Measurements from ENCODE around the gene SOX18. TPM values are rescaled to one million over a fixed set of nuclear protein-coding genes. Genes with fewer than 3 reads are reported as not detected.

The SOX18 gene
- total and polyA plus RNA-seq, 2 experiments from 2014 or later: 0.06 TPM; not detected in 1

GRCh38 chr20:64037498-64038213, 11.8 kb downstream of the SOX18 start:
- H3K4me3 ChIP-seq: no peak overlapping the region
- no peak for DNase-seq (ENCODE audit: low read depth in 1 of 2, low spot score in 1 of 2)
- H3K27me3 ChIP-seq: peaks cover 57% of the 10 kb centered on the region
- peaks cover 8% of the 10 kb centered on the region for H3K4me1 ChIP-seq (ENCODE audit: low read depth)
- TF ChIP-seq CTCF (IDR thresholded peaks at IDR 0.05; ENCODE audit: low read depth, low read length): no peak
- H3K27ac ChIP-seq: no peak overlapping the region
- no peaks in the 10 kb centered on the region for H3K36me3 ChIP-seq
- H3K9me3 ChIP-seq (ENCODE audit: low read depth): no peaks in the 10 kb centered on the region

GRCh38 chr20:64037199-64037497, 12.3 kb downstream of the SOX18 start:
- Histone ChIP-seq H3K27me3 (peaks cover 53% of the 10 kb centered on the region), H3K27ac (no peak overlapping the region), H3K36me3 (peaks cover 2% of the 10 kb centered on the region), H3K4me1 (ENCODE audit: low read depth) (peaks cover 8% of the 10 kb centered on the region), H3K9me3 (ENCODE audit: low read depth) (no peaks in the 10 kb centered on the region), H3K4me3 (no peak overlapping the region)
- no peak for TF ChIP-seq CTCF (IDR thresholded peaks at IDR 0.05; ENCODE audit: low read depth, low read length)
- DNase-seq (ENCODE audit: low read depth in 1 of 2, low spot score in 1 of 2): no peak

- H3K27ac ChIP-seq: no peak overlapping the region
- H3K27me3 ChIP-seq: peaks cover 47% of the 10 kb centered on the region
- H3K9me3 ChIP-seq (ENCODE audit: low read depth): no peaks in the 10 kb centered on the region
- no peak overlapping the region for H3K4me3 ChIP-seq
- TF ChIP-seq CTCF (IDR thresholded peaks at IDR 0.05; ENCODE audit: low read depth, low read length): no peak
- H3K4me1 ChIP-seq (ENCODE audit: low read depth): peaks cover 8% of the 10 kb centered on the region
- peaks cover 7% of the 10 kb centered on the region for H3K36me3 ChIP-seq
- DNase-seq (ENCODE audit: low read depth in 1 of 2, low spot score in 1 of 2): no peak
These were observed 12.9 kb downstream of the SOX18 start for GRCh38 chr20:64036346-64037198.

GRCh38 chr20:64035933-64036345, 13.5 kb downstream of the SOX18 start, which contains the start of gene C20orf204:
Gene C20orf204, plus strand, starts transcription at chr20:64036182. Its CDS starts 142 bp downstream, at chr20:64036324.
- Histone ChIP-seq H3K27me3 (peaks cover 41% of the 10 kb centered on the region), H3K4me3 (no peak within 1 kb of the TSS), H3K4me1 (ENCODE audit: low read depth) (peaks cover 8% of the 10 kb centered on the region), H3K9me3 (ENCODE audit: low read depth) (no peaks in the 10 kb centered on the region), H3K27ac (no peak within 1 kb of the TSS), H3K36me3 (peaks cover 10% of the 10 kb centered on the region)
- no peak for TF ChIP-seq CTCF (IDR thresholded peaks at IDR 0.05; ENCODE audit: low read depth, low read length)
- DNase-seq (ENCODE audit: low read depth in 1 of 2, low spot score in 1 of 2): peak in 1 of 2 donors; percentile 33

- Histone ChIP-seq H3K9me3 (ENCODE audit: low read depth) (no peaks in the 10 kb centered on the region), H3K27ac (no peak overlapping the region), H3K4me1 (ENCODE audit: low read depth) (peaks cover 8% of the 10 kb centered on the region), H3K4me3 (no peak overlapping the region), H3K27me3 (peaks cover 34% of the 10 kb centered on the region), H3K36me3 (peaks cover 12% of the 10 kb centered on the region)
- TF ChIP-seq CTCF (IDR thresholded peaks at IDR 0.05; ENCODE audit: low read depth, low read length): no peak
- no peak for DNase-seq (ENCODE audit: low read depth in 1 of 2, low spot score in 1 of 2)
These were observed 14.1 kb downstream of the SOX18 start for GRCh38 chr20:64035066-64035932.
